Tibial nerve (tissue), 4 donors: ENCODE results near the gene ABCA9. TPM values are rescaled to one million over a fixed set of nuclear protein-coding genes. Genes with fewer than 3 reads are reported as not detected.

ENCODE experiments used
- DNase-seq, 2 donors: peaks; one replicate each; pipeline ENCODE4 v3.0.0-alpha.2; 2019; ENCODE audit warnings: low spot score in 2 of 2
- H3K27ac ChIP-seq, 4 donors: fragments of 200-600 bp; sonication (generic) in 3 of 4; one replicate each; pipeline ENCODE4 v1.5.1; 2017 to 2019; ENCODE audit warnings: mild to moderate bottlenecking in 1 of 4
- H3K27me3 ChIP-seq, 2 donors: fragments of 200-600 bp; sonication (generic) in 1 of 2; one replicate each; pipeline versions ENCODE4 v1.5.1 to v1.6.0; 2017 to 2019
- H3K36me3 ChIP-seq, 3 donors: fragments of 200-600 bp; sonication (generic); one replicate each; pipeline ENCODE4 v1.5.1; 2018 to 2019
- H3K4me1 ChIP-seq, 4 donors: fragments of 200-600 bp; sonication (generic) in 3 of 4; one replicate each; pipeline ENCODE4 v1.5.1; 2017 to 2019
- H3K4me3 ChIP-seq, 4 donors: fragments of 200-600 bp; sonication (generic) in 3 of 4; one replicate each; pipeline ENCODE4 v1.5.1; 2017 to 2019; ENCODE audit warnings: mild to moderate bottlenecking in 1 of 4, moderate library complexity in 1 of 4
- H3K9me3 ChIP-seq, 4 donors: fragments of 200-600 bp; sonication (generic) in 3 of 4; one replicate each; pipeline ENCODE4 v1.5.1; 2017 to 2019
- CTCF ChIP-seq, 5 experiments: fragments of 200-600 bp in 3 of 5; fragments of 450-650 bp in 2 of 5; sonication (generic) in 3 of 5; IDR thresholded peaks; one replicate each; pipeline ENCODE4 v1.5.1; 2016 to 2019; ENCODE audit warnings: antibody characterized with exemption in 5 of 5, mild to moderate bottlenecking in 3 of 5, moderate library complexity in 2 of 5
- EP300 ChIP-seq, 2 donors: sonication (generic); formaldehyde crosslinking; IDR thresholded peaks; one replicate each; pipeline ENCODE4 v1.6.1; 2017; ENCODE audit warnings: antibody characterized with exemption in 2 of 2, mild to moderate bottlenecking in 1 of 2
- POLR2A ChIP-seq, 2 donors: fragments of 450-650 bp; IDR thresholded peaks; one replicate each; pipeline ENCODE4 v1.6.1; 2017; ENCODE audit warnings: antibody characterized with exemption in 2 of 2, mild to moderate bottlenecking in 2 of 2, moderate library complexity in 2 of 2
- WGBS, 2 donors: methylation state at CpG; one replicate each; pipeline ENCODE4 v1.1.5; 2018; 5-methylcytosine and 5-hydroxymethylcytosine counted together
- total RNA-seq, 4 donors: library from RNA; depleted of rRNA; stranded (reverse); fragments of >200 nt; gene quantifications; one replicate each; pipeline ENCODE4 v1.1.0, GENCODE V29; 2016

The ABCA9 gene
- 100 to 1,000 TPM; 108 to 170 (median 124) TPM for total RNA-seq

GRCh38 chr17:69060822-69061221, at the start of gene ABCA9:
TSS of gene ABCA9 (minus strand) at chr17:69060927. CDS start at chr17:69051126, 9,801 bp downstream.
- peak within 1 kb of the TSS; percentile 33 to 84 (median 63) for H3K27ac ChIP-seq
- TF ChIP-seq POLR2A (IDR thresholded peaks at IDR 0.05) (no peak), EP300 (IDR thresholded peaks at IDR 0.05) (peak; percentile 46 to 91), CTCF (IDR thresholded peaks at IDR 0.05) (no peak)
- peaks cover 0 to 28% (median 0%) of the 10 kb centered on the region in 3 donors for H3K36me3 ChIP-seq
- peaks cover 0 to 43% (median 11%) of the 10 kb centered on the region in 4 donors for H3K4me1 ChIP-seq
- 8% methylated on average over 2 of the region's 2 CpGs for WGBS, 2 donors
- H3K4me3 ChIP-seq = peak within 1 kb of the TSS; percentile 11 to 40 (median 16)
- peak in 1 of 2 donors; percentile 42 for DNase-seq
- no peaks in the 10 kb centered on the region for H3K27me3 ChIP-seq
- H3K9me3 ChIP-seq = peaks cover 0 to 9% (median 1%) of the 10 kb centered on the region in 4 donors

- Histone ChIP-seq H3K9me3 (no peaks in the 10 kb centered on the region), H3K27ac (no peak overlapping the region), H3K27me3 (no peaks in the 10 kb centered on the region), H3K36me3 (peaks cover 0 to 87% (median 0%) of the 10 kb centered on the region in 3 donors), H3K4me1 (no peaks in the 10 kb centered on the region), H3K4me3 (no peak overlapping the region)
- DNase-seq = no peak
- WGBS, 2 donors = 82 to 83% methylated on average over 10 of the region's 10 CpGs
- TF ChIP-seq POLR2A (IDR thresholded peaks at IDR 0.05) (no peak), EP300 (IDR thresholded peaks at IDR 0.05) (no peak), CTCF (IDR thresholded peaks at IDR 0.05) (no peak)
Measured at GRCh38 chr17:69105907-69106730, 45.4 kb upstream of the ABCA9 start.

GRCh38 chr17:69103557-69104233, 43.0 kb upstream of the ABCA9 start:
- H3K9me3 ChIP-seq = no peaks in the 10 kb centered on the region
- H3K4me1 ChIP-seq = no peaks in the 10 kb centered on the region
- WGBS, 2 donors = 90 to 92% methylated on average over 9 of the region's 9 CpGs
- no peak overlapping the region for H3K27ac ChIP-seq
- no peak for TF ChIP-seq EP300 (IDR thresholded peaks at IDR 0.05)
- no peak for TF ChIP-seq CTCF (IDR thresholded peaks at IDR 0.05)
- no peak for TF ChIP-seq POLR2A (IDR thresholded peaks at IDR 0.05)
- no peak overlapping the region for H3K4me3 ChIP-seq
- DNase-seq = no peak
- no peaks in the 10 kb centered on the region for H3K27me3 ChIP-seq
- peaks cover 0 to 81% (median 0%) of the 10 kb centered on the region in 3 donors for H3K36me3 ChIP-seq

- no peak overlapping the region for H3K27ac ChIP-seq
- TF ChIP-seq CTCF (IDR thresholded peaks at IDR 0.05) (no peak), EP300 (IDR thresholded peaks at IDR 0.05) (no peak), POLR2A (IDR thresholded peaks at IDR 0.05) (no peak)
- H3K9me3 ChIP-seq = no peaks in the 10 kb centered on the region
- WGBS, 2 donors = 89 to 90% methylated on average over 4 of the region's 4 CpGs
- peaks cover 0 to 8% (median 2%) of the 10 kb centered on the region in 4 donors for H3K4me1 ChIP-seq
- peaks cover 0 to 81% (median 0%) of the 10 kb centered on the region in 3 donors for H3K36me3 ChIP-seq
- no peaks in the 10 kb centered on the region for H3K27me3 ChIP-seq
- no peak overlapping the region for H3K4me3 ChIP-seq
- no peak for DNase-seq
Measured at GRCh38 chr17:69098625-69099024, 37.9 kb upstream of the ABCA9 start.

GRCh38 chr17:69096541-69096940, 35.8 kb upstream of the ABCA9 start:
- Histone ChIP-seq H3K27me3 (no peaks in the 10 kb centered on the region), H3K9me3 (no peaks in the 10 kb centered on the region), H3K4me1 (peaks cover 0 to 10% (median 3%) of the 10 kb centered on the region in 4 donors), H3K27ac (no peak overlapping the region), H3K36me3 (peaks cover 0 to 72% (median 0%) of the 10 kb centered on the region in 3 donors), H3K4me3 (no peak overlapping the region)
- TF ChIP-seq EP300 (IDR thresholded peaks at IDR 0.05) (no peak), CTCF (IDR thresholded peaks at IDR 0.05) (no peak), POLR2A (IDR thresholded peaks at IDR 0.05) (no peak)
- 70 to 86% methylated on average over 1 of the region's 1 CpG for WGBS, 2 donors
- no peak for DNase-seq
